Pulmonary artery endothelial cell (primary cell): ENCODE results near the gene POLE. TPM values are rescaled to one million over a fixed set of nuclear protein-coding genes. Genes with fewer than 3 reads are reported as not detected.

ENCODE experiments used
- DNase-seq: peaks from one replicate; pipeline ENCODE4 v3.0.0-alpha.2; 2011; ENCODE audit warnings: low read depth, low spot score
- total RNA-seq: library from RNA; depleted of rRNA; stranded (reverse); fragments of >200 nt; gene quantifications from 2 replicates; pipeline ENCODE4 v1.2.3, GENCODE V29; 2014

The POLE gene
- total RNA-seq, 1 donor from 2014 or later: 27.6 TPM

GRCh38 chr12:132633901-132634300 lies 53.2 kb downstream of the POLE start:
- DNase-seq: no peak

DNA sequence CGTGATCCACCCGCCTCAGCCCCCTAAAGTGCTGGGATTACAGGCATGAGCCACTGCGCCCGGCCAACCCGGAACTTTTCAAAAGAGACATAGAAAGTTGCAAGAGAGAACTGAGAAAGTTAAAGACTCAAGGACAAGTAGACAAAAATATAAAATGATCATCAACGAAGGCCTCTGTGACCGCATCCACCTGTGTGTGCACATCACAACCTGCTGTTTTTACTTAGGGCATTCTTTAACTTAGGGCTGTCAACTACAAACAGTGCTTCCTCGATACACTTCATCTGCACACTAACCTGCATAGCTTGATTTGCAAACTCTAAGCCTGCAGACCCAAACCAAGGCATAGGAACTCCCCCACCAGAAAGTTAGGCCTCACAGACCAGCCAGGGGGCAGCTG lies 53.7 kb downstream of the POLE start:
- DNase-seq: no peak

- DNase-seq: no peak
Observed at GRCh38 chr12:132632521-132633228, 54.5 kb downstream of the POLE start.

DNA sequence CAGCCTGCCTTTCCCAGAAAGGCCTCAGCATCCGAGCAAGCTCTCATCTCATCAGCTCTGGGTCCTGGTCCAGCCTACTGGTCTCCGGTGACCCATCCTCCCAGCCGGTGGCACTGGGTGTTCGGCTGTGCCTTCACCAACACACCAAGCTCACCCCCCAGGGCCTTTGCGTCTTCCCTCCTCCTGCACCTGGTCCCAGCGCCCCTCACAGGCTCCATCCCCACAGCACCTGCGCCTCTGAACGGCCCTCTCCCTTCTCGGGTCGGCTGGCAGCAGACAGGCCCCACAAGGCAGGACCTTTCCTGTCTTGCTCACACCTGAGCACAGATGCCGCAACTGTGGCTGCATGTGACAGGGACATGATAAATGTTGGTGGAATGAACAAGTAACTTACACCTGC lies 55.5 kb downstream of the POLE start:
- no peak for DNase-seq

DNA sequence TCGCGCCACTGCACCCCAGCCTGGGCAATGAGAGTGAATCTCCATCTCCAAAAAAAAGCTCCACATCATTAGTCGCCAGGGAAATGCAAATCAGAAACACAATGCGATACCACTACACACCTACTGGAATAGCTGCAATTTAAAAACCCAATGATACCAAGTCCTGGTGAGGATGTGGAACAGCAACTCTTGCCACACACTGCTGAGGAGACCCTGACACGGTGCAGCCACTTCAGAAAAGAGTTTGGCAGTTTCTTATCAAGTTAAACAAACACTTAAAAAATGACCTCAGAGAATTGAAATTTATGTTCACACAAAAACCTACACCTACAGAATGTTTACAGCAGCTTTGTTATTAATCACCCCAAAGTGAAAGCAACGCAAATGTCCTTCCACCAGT lies 56.5 kb downstream of the POLE start:
- DNase-seq: no peak

DNA sequence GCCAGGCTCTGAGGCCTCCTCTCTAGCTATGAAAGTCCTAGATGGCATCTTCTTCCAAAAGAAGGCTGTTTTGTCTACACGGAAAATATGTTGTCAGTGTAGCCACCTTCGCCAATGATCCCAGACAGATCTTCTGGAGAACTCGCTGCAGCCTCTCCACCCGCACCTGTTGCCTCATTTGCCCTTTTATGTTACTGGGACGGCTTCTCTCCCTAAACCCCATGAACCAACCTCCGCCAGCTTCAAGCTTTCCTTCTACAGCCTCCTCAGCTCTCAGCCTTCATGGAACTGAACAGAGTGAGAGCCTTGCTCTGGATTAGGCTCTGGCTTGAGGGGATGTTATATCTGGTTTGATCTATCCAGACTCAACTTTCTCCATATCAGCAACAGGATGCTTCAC lies 57.8 kb downstream of the POLE start:
- DNase-seq: no peak

- no peak for DNase-seq
Observed at GRCh38 chr12:132625731-132626430, 61.3 kb downstream of the POLE start.

GRCh38 chr12:132624910-132625630 lies 62.1 kb downstream of the POLE start:
- DNase-seq: no peak

DNA sequence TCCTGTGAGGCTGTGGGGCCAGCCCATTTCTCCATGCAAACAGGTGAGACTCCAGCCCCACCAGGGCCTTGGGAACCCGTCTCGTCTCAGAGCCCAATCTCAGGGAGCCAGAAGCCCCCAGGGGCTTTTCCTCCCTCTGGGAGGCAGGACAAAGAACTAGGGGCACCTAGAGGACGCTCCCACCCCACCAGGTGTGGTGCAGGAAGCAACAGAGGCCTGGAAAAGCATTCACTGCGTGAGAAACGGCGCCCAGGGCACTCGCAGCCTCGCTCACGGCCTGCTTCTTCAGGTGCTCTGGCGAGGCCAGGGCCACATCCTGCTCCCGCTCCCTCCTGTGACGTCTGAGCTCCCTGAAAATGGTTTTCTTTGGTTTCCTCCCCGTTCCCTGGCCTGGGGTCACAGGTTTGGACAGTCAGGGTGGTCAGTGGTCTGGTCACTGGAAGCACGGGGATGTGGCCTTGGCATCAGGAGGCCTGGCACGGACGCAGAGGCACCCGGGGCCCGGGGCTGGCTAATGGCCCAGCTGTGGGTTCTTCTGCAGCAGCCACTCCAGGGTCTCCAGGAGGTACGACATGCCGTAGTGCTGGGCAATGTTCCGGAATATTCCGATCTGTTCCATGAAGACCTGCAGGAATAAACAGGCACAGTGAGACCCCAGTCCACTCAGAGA lies 62.8 kb downstream of the POLE start:
- no peak for DNase-seq

- no peak for DNase-seq
Observed at GRCh38 chr12:132623072-132623869, 63.9 kb downstream of the POLE start.

DNA sequence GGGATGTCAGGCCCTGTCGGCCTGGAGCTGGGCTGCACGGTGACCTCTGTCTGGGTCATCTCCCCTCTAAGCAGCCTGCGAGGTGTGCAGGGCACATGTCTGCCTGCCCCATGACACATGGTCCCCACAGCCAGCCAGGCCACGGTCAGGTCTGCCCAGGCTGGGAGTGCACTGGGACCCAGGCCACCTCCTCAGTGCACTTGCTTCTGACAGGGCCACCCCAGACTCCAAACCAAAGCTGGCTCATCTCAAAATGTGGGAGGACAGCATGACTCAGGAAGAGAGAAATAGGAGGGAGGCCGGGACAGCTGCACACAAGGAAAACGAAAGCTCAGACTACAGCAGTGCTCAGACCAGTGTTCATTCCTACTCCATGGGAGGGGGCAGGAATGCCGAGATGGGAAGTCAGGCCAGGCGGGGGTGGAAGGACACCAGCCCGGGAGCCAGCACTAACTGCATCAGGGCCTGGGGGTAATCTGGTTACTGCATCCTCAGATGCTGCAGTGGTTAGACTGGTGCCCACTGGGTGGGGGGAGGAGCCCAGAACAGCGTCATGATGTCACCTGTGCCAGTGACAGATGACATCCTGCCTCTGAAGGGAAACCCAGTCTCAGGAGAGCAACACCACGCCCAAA lies 64.6 kb downstream of the POLE start:
- no peak for DNase-seq

DNA sequence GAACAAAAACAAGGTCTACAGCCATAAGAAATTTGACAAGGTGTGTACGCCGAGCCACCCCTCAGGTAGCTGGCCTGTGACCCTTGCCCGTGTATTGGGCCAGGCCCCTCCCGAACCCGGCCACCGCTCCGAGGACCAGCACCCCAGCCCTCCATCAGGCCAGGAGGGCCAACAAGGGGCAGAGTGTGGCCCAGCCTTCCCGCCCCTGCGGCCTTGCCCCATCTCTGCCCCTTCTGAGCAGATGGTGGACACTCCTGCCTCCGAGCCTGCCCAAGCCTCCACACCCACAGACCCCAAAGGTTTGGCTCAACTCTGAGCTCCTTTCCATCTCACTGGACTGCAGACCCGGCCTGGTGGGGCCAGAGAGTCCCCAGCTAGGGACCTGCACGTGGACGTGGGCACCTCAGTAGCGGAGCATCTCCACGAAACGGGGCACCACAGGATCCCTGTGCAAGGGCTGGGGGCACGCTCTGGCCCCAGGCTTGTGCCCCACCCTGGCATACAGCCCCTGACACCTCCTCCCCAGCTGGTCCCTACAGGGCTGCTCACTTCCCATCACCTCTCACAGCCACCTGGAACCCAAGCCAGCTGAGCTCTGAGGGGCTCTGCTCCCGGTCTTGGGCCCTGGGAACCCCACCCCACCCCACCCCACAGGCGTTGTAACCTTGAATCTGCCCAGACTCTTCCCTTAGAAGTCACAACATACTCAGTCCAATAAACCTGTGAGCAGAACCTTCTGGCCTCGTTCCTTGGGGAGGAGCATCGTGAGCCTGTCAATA lies 65.3 kb downstream of the POLE start:
- DNase-seq: no peak

GRCh38 chr12:132620899-132621656 lies 66.1 kb downstream of the POLE start:
- DNase-seq: no peak

DNA sequence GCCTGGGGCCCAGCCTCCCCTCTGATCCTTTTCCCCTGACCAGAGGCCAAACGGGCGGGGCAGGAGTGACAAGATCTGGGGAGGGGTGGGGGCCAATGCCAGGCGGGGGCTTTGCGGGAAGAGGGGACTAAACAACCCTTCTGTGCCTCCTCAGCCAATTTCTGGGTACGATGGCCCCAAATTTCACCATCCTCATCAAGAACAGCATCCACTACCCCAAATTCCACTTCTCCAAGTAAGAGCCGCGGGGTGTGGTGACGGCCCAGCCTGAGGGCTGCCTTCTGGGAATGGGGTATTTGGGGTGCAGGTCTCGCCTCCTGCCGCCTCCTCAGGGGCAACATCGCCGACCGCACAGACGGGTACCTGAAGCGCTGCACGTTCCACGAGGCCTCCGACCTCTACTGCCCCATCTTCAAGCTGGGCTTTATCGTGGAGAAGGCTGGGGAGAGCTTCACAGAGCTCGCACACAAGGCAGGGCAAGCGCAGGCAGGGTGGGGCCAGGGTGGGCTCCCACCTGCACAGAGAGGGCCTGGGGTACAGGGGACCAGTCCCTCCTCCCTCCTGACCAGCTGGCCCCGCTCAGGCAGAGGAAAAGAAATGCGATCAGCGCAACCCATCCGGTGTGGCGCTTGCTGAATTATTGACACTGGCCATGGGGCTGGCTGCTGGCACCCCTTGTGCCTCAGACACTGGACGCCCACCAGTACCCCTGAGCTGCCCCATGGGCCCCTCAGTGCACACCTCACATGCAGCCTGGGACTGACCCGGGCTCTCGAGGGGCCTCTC lies 66.8 kb downstream of the POLE start:
- no peak for DNase-seq

- DNase-seq: no peak
Observed at GRCh38 chr12:132619386-132620112, 67.6 kb downstream of the POLE start.

DNA sequence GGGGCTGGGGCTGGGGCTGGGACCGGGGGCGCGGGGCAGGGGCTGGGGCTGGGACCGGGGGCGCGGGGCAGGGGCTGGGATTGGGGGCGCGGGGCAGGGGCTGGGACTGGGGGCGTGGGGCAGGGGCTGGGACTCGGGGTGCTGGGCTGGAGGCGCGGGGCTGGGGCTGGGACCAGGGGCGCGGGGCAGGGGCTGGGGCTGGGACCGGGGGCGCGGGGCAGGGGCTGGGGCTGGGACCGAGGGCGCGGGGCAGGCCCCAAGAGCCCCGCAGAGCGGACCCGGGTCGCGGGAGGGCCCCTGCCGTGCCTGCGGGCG lies 68.1 kb downstream of the POLE start:
- no peak for DNase-seq

- DNase-seq: no peak
Observed at GRCh38 chr12:132618683-132619043, 68.5 kb downstream of the POLE start, which contains the start of gene P2RX2. TSS of gene P2RX2 (plus strand) at chr12:132618776. CDS start at chr12:132618817, 41 bp downstream.
